NCI-H2196 (cell line): ENCODE data around the gene WNK4.
"Not testable (repeated sequence)": the region's sequence is repeated elsewhere in the genome, so short reads cannot be mapped to it uniquely, and the experiment has no call there.

Source experiments
- DNase-seq: peaks from one replicate; lab custom pipeline; 2025; ENCODE audit not compliant: unreplicated experiment; lab: John Stamatoyannopoulos, UW

Gene WNK4

GRCh38 chr17:42779936-42780850, at the start of gene WNK4:
TSS of gene WNK4 (plus strand) at chr17:42780610. CDS start at chr17:42780699, 89 bp downstream.
- DNase-seq = no peak

DNA sequence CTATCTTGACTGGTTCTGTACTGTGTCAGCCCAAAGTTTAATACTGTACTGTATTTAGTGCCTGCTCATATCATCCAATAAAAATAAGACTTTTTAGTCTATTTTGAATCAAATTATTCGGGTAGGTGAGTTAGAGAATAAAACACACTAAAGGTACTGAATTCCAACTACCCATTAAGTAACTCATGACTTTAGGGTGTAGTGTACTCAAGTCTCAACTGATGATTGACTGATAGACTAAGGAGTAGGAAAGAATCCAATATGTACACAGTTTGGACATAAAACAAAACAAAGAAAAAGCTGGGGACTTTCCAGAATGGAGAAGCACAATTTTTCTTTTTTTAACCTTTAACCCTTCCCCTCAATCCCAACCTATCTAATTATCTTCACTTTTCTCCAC, 39.7 kb upstream of the WNK4 start:
- DNase-seq = no peak

DNA sequence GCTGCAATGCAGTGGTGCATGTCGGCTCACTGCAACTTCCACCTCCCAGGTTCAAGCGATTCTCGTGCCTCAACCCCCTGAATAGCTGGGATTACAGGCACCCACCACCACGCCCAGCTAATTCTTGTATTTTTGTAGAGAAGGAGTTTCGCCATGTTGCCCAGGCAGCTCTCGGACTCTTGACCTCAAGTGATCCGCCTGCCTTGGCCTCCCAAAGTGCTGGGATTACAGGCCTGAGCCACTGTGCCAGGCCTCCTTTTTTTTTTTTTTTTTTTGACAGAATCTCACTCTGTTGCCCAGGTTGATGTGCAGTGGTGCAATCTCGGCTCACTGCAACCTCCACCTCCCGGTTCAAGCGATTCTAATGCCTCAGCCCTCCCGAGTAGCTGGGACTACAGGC, 37.5 kb upstream of the WNK4 start:
- DNase-seq = not testable (repeated sequence)

GRCh38 chr17:42743595-42744282, 36.7 kb upstream of the WNK4 start:
- DNase-seq = no peak

DNA sequence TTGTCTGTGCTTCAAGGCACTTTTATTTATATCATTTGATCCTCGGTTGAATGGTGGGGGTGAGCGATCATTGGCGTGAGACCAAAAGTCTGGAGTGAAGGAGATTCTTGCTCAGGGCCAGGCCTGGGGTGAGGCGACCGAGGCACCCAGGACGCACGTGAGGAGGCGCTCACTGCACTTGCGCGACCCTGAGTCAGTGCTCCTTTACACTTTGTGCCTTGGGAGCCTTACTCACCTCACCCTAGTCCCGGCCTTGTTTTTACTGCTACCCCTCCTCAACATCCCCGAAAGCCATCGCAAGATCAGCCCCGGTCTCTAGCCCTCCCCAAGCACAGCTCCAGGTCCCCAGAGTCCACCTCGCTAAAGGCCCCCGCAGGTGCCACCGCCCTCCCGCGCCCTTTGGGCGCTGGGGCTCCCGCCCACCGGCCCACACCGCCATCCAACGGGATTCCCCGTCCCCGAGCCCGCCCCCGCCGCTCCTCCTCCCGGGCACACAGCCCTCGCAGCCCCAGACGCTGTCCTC, 36.1 kb upstream of the WNK4 start:
- DNase-seq = peak; percentile 68

- peak; percentile 87 for DNase-seq
These were observed 35.4 kb upstream of the WNK4 start, which contains the start of gene EZH1 for GRCh38 chr17:42744806-42745617. TSS of gene EZH1 (minus strand) at chr17:42745040. CDS start at chr17:42728941, 16,099 bp downstream.

DNA sequence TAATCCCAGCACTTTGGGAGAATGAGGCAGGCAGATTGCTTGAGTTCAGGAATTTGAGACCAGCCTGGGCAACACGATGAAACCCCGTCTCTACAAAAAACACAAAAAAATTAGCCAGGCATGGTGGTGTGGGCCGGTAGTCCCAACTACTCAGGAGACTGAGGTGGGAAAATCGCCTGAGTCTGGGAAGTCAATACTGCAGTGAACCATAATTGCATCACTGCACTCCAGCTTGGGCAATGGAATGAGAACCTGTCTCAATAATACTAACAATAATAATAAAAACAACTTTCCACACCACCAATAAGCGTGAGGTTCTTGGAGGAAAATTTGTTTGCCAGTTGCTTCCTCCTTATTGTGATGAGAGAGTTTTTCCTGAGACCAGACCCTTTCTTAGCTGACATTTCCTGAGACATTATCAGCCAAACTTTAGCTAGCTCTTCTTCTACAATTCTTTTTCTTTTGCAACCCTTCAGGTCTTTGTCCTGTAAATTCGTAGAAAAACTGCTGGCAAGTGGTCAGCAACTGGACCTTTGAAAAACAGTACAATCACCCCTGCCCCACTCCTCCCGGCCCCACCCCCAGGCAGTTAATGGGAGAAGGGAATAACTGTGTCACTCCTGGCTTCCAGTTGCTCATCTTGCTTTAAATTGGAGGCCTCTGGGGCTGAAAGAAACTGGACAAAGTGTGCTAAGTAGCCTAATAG, 32.1 kb upstream of the WNK4 start:
- DNase-seq = no peak

GRCh38 chr17:42748908-42749798, 31.3 kb upstream of the WNK4 start:
- no peak for DNase-seq

- no peak for DNase-seq
These were observed 29.6 kb upstream of the WNK4 start for GRCh38 chr17:42750739-42751344.

DNA sequence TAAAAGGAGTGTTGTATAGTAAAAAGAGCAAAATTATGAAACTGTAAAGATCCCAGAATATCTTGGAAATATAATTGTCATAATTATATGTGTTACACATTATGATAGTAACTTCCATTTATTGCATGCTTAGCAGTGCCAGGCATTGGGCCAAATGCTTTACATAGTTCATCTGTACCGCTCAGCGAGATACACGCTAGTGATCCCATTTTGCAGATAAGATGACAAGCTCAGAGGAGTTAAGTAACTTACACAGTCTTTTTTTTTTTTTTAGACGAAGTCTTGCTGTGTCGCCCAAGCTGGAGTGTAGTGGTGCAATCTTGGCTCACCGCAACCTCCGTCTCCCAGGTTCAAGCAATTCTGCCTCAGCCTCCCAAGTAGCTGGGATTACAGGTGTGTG, 28.8 kb upstream of the WNK4 start:
- DNase-seq = no peak

GRCh38 chr17:42754782-42755181, 25.6 kb upstream of the WNK4 start:
- peak; percentile 14 for DNase-seq

GRCh38 chr17:42759982-42760651, 20.3 kb upstream of the WNK4 start:
- no peak for DNase-seq

DNA sequence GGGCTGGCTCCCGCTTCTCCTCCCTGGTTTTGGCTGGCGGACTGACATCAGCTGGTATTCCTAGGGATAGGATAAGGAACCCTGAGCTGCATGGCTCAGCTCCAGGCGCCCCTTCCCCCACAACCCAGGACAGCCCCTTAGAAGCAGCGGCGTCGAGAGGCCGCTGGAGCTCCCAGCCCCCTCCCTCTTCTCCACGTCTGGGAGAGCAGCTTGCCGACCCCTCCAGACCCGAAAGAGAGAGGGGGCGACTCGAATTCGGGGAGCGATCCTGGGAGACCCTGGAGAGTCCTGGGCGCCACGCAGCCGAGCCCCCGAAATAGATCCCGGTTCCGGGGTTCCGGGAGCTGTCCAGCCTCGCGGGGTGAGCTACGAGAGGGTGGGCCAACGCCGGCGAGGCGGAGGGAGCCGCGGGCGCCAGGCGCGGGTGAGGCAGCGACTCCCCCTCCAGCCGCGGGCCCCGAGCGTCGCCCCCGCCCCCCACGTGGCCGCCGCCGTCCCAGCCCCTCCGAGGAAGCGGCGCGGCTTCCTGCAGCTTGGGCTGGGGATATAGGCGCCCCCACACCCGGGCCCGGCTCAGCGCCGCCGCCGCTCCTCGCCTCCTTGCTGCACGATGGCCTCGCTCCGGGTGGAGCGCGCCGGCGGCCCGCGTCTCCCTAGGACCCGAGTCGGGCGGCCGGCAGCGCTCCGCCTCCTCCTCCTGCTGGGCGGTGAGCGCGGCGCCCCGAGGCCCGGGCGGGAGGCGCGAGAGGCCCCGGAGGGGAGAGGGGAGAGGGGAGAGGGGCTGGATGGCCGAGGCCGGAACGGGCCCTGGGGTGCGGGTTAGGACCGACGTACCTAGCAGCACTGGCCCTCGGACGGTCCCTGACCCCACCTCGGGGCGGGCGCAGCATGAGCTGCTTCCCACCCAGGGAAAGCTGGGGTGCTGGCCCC, 19.5 kb upstream of the WNK4 start, which contains the start of gene RAMP2:
TSS of gene RAMP2 (plus strand) at position 576 of the 930 bp plus-strand sequence. CDS start at position 611, 35 bp downstream.
- DNase-seq = peak; percentile 2

- DNase-seq = no peak
These were observed 18.8 kb upstream of the WNK4 start for GRCh38 chr17:42761638-42762037.

DNA sequence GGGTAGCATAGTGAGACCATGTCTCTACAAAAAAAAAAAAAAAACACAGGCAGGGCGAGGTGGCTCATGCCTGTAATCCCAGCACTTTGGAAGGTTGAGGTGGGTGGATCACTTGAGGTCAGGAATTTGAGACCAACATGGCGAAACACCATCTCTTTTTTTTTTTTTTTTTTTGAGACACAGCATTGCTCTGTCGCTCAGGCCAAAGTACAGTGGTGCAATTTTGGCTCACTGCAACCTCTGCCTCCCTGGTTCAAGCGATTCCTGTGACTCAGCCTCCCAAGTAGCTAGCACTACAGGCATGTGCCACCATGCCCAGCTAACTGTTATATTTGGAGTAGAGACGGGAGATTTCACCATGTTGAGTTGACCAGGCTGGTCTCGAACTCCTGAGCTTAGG, 14.3 kb upstream of the WNK4 start:
- no peak for DNase-seq

- no peak for DNase-seq
These were observed 12.9 kb upstream of the WNK4 start for GRCh38 chr17:42767512-42767911.

DNA sequence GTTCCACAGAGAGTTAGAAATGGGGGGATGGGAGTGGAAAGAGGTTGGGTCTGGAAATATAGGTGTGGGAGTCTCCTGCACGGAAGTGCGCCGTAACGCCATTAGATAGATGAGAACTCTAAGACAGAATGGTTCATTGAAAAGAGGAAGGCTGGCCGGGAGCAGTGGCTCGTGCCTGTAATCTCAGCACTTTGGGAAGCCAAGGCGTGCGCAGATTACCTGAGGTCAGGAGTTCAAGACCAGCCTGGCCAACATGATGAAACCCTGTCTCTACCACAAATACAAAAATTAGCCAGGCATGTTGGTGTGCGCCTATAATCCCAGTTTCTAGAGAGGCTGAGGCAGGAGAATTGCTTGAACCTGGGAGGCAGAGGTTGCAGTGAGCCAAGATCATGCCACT, 12.4 kb upstream of the WNK4 start:
- DNase-seq = not testable (repeated sequence)
